GM12875 (cell line): ENCODE measurements around the gene FA2H.

Experiments
- H3K4me3 ChIP-seq: one replicate; pipeline ENCODE4 v1.5.1; 2011; ENCODE audit warnings: low read depth, low read length, control low read depth
- TF ChIP-seq, protein P1 (sequence below): IDR thresholded peaks from 2 replicates; pipeline ENCODE4 v1.5.1; 2011; ENCODE audit warnings: low read depth, mild to moderate bottlenecking, control low read depth, inconsistent platforms, low read length, moderate library complexity, borderline replicate concordance; ENCODE audit not compliant: insufficient read depth

FA2H gene

DNA sequence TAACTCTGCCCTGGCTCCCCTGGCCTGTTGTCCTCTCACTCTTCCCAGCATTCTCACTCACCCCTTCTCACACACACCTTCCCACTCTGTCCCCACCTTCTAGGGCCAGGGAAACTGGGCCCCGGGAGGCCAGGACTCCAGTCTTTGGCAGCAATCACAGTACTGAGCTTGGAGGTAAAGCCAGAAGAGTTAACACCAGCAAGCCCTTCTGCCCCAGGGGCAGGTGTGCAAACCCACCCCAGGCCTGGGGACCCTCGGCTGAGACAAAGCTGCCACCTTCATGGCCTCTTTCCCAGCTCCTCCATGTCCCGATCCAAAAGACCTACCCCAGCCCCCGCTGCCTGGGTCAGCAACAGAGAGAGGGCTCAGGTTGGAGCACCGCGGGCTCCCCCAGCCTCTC lies 37.1 kb downstream of the FA2H start:
- no peak overlapping the region for H3K4me3 ChIP-seq
- TF ChIP-seq, protein P1, sequence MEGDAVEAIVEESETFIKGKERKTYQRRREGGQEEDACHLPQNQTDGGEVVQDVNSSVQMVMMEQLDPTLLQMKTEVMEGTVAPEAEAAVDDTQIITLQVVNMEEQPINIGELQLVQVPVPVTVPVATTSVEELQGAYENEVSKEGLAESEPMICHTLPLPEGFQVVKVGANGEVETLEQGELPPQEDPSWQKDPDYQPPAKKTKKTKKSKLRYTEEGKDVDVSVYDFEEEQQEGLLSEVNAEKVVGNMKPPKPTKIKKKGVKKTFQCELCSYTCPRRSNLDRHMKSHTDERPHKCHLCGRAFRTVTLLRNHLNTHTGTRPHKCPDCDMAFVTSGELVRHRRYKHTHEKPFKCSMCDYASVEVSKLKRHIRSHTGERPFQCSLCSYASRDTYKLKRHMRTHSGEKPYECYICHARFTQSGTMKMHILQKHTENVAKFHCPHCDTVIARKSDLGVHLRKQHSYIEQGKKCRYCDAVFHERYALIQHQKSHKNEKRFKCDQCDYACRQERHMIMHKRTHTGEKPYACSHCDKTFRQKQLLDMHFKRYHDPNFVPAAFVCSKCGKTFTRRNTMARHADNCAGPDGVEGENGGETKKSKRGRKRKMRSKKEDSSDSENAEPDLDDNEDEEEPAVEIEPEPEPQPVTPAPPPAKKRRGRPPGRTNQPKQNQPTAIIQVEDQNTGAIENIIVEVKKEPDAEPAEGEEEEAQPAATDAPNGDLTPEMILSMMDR: no peak

DNA sequence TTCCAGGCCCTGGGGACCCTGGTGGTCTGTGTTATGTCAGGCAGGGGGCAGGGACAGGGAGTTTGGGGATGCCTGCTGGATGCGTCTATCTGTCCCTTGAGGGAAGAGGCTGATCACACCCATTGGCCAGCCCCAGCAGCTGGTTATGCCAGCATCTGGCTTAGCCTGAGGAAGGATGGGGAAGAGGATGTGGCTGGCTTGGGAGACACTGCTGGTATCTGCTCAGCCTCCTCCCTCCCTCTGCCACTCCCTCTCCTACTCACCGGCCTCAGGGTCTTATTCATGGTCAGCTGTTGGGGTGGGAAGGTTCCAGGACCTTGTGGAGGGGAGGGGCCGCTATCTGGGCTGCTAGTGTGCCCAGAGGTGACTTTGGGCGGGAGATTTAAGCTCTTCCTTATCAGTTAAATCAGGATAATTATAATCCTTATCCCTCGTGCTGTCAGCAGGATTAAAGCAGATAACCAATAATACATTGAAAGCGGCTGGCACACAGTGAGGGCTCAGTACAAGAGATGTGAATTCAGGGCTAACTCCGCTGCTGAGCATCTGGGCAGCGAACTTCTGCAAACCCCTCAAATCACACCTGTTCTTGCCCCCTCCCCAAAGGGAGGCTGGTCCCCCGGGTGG lies 38.0 kb downstream of the FA2H start:
- no peak overlapping the region for H3K4me3 ChIP-seq
- TF ChIP-seq, protein P1: no peak

DNA sequence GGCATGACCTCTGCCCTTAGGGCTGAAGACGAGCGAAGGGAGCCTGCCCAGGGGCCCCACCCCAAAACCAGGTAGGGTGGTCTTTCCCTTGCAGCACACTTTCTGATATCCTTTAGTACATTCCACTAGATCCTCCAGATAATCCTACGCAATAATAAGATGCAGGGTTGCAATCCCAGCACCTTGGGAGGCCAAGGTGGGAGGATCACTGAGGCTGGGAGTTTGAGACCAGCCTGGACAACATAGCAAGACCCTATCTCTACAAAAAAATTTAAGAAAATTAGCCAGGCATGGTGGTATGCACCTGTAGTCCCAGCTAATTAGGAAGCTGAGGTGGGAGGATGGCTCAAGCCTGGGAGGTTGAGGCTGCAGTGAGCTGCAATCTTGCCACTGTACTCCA lies 39.1 kb downstream of the FA2H start:
- TF ChIP-seq, protein P1: no peak
- no peak overlapping the region for H3K4me3 ChIP-seq

DNA sequence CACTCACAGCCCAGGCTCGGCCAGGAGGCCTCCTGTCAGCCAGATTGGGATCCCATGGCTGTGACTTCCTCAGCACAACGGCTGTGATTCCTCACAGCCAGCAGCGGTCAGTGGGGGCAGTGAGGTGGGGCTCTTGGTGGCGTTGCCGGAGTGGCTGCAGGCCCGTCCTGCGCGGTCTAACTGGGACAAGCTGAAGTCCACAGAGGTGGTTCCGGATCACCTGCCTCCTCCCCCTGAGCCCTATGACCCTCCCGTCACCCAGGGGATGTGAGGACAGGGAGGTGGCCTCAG lies 39.5 kb downstream of the FA2H start:
- H3K4me3 ChIP-seq: no peak overlapping the region
- TF ChIP-seq, protein P1: no peak

DNA sequence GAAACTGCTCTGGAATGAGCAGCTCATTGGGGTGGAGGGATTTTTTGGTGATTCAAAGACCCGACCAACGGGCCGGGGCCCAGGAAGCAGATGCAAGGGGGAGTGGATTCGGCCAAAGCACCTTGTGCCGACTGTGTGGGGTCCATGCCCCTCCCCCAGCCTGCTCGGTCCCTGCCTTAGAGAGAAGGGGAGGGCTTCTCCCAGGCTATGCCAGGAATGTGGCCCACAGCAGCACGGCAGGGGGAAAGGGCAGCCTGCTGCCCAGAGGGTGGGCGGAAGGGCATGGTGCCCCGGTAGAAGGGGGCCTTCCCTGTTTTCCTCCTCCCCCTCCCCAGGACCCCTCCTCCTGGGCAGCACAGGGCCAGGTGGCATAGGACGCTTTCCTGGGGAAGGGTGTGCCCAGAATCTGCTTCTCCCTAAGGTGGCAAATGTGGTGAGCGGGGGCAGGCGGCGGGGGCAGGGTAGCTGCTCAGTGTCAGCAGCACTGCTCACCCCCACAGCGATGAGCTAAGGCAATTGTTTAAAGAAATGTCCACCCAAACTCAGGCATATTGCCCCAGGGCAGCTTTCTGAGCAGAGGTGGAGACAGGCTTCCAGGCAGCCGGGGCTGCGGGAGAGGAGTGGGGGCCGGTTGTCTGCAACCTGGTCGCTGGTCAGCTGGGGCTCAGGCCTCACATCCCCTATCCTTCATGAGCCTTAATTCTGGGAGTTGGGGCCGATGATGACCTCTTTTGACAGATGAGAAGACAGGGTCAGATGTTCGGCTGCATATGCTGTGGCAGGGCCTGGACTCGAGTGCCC lies 40.1 kb downstream of the FA2H start:
- TF ChIP-seq, protein P1: no peak
- no peak overlapping the region for H3K4me3 ChIP-seq

DNA sequence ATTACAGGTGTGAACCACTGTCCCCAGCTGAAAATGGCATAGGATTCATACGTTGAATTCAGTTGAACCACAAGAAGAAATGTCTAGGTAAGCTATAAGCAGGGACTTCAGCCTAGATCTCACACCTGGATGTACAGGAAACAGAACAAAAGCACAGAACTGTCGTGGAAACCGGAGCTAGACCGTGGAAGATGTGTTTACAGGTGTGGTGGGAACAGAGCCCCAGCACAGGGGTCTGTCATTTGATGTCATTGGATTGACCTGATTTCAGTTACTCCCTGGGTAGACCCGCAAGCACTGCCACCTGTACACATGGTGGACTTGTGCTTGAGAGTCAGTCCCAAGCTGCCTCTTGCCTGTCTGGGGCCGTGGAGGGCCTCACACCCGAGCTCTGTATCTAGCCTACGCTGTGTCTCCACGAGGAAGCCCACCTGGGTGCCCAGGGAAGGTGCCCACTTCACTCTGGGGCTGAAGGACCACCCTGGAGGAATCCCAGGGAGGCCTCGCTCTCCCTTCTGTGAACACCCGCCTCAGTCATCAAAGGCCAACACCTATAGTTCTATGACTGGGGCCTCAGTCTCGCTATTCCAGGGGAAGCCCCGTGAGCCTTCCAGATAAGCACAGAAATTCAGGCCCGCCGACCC lies 41.8 kb downstream of the FA2H start:
- TF ChIP-seq, protein P1: no peak
- H3K4me3 ChIP-seq: no peak overlapping the region
